Prostate gland (tissue), 2 donors: ENCODE data around the gene HIPK3. TPM values are rescaled to one million over a fixed set of nuclear protein-coding genes. Genes with fewer than 3 reads are reported as not detected.

ENCODE experiments used
- DNase-seq: peaks from one replicate; pipeline ENCODE4 v3.0.0-alpha.2; 2019; ENCODE audit warnings: low spot score
- H3K27ac ChIP-seq, 2 donors: fragments of 200-600 bp; sonication (generic); 2 replicates each; pipeline ENCODE4 v1.5.1; 2017 to 2019
- H3K27me3 ChIP-seq: fragments of 200-600 bp; sonication (generic); replicated peaks from 2 replicates; pipeline ENCODE4 v1.5.1; 2019; ENCODE audit not compliant: insufficient read depth
- H3K36me3 ChIP-seq, 2 donors: fragments of 200-600 bp; sonication (generic); 1 replicate in 1 of 2; 2 replicates in 1 of 2; pipeline versions ENCODE4 v1.5.1 to v1.8.1; 2017 to 2019
- H3K4me1 ChIP-seq: fragments of 200-600 bp; sonication (generic); replicated peaks from 2 replicates; pipeline ENCODE4 v1.5.1; 2019
- H3K4me3 ChIP-seq, 2 donors: fragments of 200-600 bp; sonication (generic); 2 replicates each; pipeline ENCODE4 v1.5.1; 2017 to 2019
- H3K9me3 ChIP-seq: fragments of 200-600 bp; sonication (generic); 2 replicates; pipeline ENCODE4 v1.5.1; 2017
- CTCF ChIP-seq, 4 experiments: fragments of 200-600 bp in 2 of 4; fragments of 450-650 bp in 2 of 4; sonication (generic) in 2 of 4; IDR thresholded peaks; 1 replicate in 3 of 4; 2 replicates in 1 of 4; pipeline ENCODE4 v1.5.1; 2016 to 2019; ENCODE audit warnings: antibody characterized with exemption in 4 of 4, mild to moderate bottlenecking in 2 of 4, moderate library complexity in 2 of 4
- POLR2A ChIP-seq: fragments of 450-650 bp; IDR thresholded peaks from one replicate; pipeline ENCODE4 v1.6.1; 2016; ENCODE audit warnings: antibody characterized with exemption, mild to moderate bottlenecking
- POLR2AphosphoS5 ChIP-seq: sonication (generic); formaldehyde crosslinking; IDR thresholded peaks from one replicate; pipeline ENCODE4 v1.6.1; 2017; ENCODE audit warnings: antibody characterized with exemption
- whole genome bisulfite sequencing: methylation state at CpG from one replicate; pipeline ENCODE4 v1.1.5; 2018; 5-methylcytosine and 5-hydroxymethylcytosine counted together
- intact Hi-C: fragments of 100-400 bp; cut with DNase I; formaldehyde crosslinking; loops from one replicate; pipeline ENCODE4 v1.14.2; 2022
- total RNA-seq, 2 donors: library from RNA; depleted of rRNA; stranded (reverse); fragments of >200 nt; gene quantifications; one replicate each; pipeline ENCODE4 v1.1.0, GENCODE V29; 2016

Gene HIPK3
- total RNA-seq, 2 donors from 2014 or later, result 90.4 to 97.2 TPM

- intact Hi-C loops, result no loop called here
- no peak overlapping the region for H3K27ac ChIP-seq
- TF ChIP-seq POLR2AphosphoS5, result no peak
- TF ChIP-seq POLR2A, result no peak
- TF ChIP-seq CTCF (IDR thresholded peaks at IDR 0.05), result no peak
- no peaks in the 10 kb centered on the region for H3K36me3 ChIP-seq
- no peaks in the 10 kb centered on the region for H3K9me3 ChIP-seq
- WGBS, result 75% methylated on average over 5 of the region's 5 CpGs
- H3K4me3 ChIP-seq, result no peak overlapping the region
- H3K4me1 ChIP-seq, result no peaks in the 10 kb centered on the region
- H3K27me3 ChIP-seq, result no peaks in the 10 kb centered on the region
- DNase-seq, result no peak
Observed at GRCh38 chr11:33387996-33388395, 130.8 kb downstream of the HIPK3 start.

- Histone ChIP-seq H3K4me1 (no peaks in the 10 kb centered on the region), H3K36me3 (no peaks in the 10 kb centered on the region), H3K4me3 (no peak overlapping the region), H3K27me3 (no peaks in the 10 kb centered on the region), H3K9me3 (no peaks in the 10 kb centered on the region), H3K27ac (no peak overlapping the region)
- TF ChIP-seq POLR2AphosphoS5 (no peak), POLR2A (no peak), CTCF (IDR thresholded peaks at IDR 0.05) (no peak)
- 85% methylated on average over 7 of the region's 7 CpGs for WGBS
- intact Hi-C loops, result no loop called here
- no peak for DNase-seq
Observed at GRCh38 chr11:33388793-33389525, 131.8 kb downstream of the HIPK3 start.

GRCh38 chr11:33389635-33390034 lies 132.5 kb downstream of the HIPK3 start:
- intact Hi-C loops, result no loop called here
- DNase-seq, result no peak
- Histone ChIP-seq H3K36me3 (no peaks in the 10 kb centered on the region), H3K27me3 (no peaks in the 10 kb centered on the region), H3K4me3 (no peak overlapping the region), H3K4me1 (no peaks in the 10 kb centered on the region), H3K27ac (no peak overlapping the region), H3K9me3 (no peaks in the 10 kb centered on the region)
- 87% methylated on average over 4 of the region's 4 CpGs for WGBS
- TF ChIP-seq CTCF (IDR thresholded peaks at IDR 0.05) (no peak), POLR2A (no peak), POLR2AphosphoS5 (no peak)

GRCh38 chr11:33390944-33391892 lies 134.0 kb downstream of the HIPK3 start:
- intact Hi-C loops, result no loop called here
- Histone ChIP-seq H3K27me3 (no peaks in the 10 kb centered on the region), H3K9me3 (no peaks in the 10 kb centered on the region), H3K4me1 (no peaks in the 10 kb centered on the region), H3K27ac (no peak overlapping the region), H3K4me3 (no peak overlapping the region), H3K36me3 (no peaks in the 10 kb centered on the region)
- DNase-seq, result no peak
- 72% methylated on average over 13 of the region's 13 CpGs for WGBS
- no peak for TF ChIP-seq POLR2AphosphoS5
- TF ChIP-seq CTCF (IDR thresholded peaks at IDR 0.05), result no peak
- TF ChIP-seq POLR2A, result no peak
